HG03064 (cell line): ENCODE data around the gene ADAMTSL3.

Experiments used
- ATAC-seq: cut with Tn5 transposase; IDR thresholded peaks from one replicate; pipeline ENCODE4 v1.9.1; 2021; ENCODE audit warnings: low read depth; ENCODE audit not compliant: unreplicated experiment

Gene ADAMTSL3, protein sequence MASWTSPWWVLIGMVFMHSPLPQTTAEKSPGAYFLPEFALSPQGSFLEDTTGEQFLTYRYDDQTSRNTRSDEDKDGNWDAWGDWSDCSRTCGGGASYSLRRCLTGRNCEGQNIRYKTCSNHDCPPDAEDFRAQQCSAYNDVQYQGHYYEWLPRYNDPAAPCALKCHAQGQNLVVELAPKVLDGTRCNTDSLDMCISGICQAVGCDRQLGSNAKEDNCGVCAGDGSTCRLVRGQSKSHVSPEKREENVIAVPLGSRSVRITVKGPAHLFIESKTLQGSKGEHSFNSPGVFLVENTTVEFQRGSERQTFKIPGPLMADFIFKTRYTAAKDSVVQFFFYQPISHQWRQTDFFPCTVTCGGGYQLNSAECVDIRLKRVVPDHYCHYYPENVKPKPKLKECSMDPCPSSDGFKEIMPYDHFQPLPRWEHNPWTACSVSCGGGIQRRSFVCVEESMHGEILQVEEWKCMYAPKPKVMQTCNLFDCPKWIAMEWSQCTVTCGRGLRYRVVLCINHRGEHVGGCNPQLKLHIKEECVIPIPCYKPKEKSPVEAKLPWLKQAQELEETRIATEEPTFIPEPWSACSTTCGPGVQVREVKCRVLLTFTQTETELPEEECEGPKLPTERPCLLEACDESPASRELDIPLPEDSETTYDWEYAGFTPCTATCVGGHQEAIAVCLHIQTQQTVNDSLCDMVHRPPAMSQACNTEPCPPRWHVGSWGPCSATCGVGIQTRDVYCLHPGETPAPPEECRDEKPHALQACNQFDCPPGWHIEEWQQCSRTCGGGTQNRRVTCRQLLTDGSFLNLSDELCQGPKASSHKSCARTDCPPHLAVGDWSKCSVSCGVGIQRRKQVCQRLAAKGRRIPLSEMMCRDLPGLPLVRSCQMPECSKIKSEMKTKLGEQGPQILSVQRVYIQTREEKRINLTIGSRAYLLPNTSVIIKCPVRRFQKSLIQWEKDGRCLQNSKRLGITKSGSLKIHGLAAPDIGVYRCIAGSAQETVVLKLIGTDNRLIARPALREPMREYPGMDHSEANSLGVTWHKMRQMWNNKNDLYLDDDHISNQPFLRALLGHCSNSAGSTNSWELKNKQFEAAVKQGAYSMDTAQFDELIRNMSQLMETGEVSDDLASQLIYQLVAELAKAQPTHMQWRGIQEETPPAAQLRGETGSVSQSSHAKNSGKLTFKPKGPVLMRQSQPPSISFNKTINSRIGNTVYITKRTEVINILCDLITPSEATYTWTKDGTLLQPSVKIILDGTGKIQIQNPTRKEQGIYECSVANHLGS (N-terminal part only)

DNA sequence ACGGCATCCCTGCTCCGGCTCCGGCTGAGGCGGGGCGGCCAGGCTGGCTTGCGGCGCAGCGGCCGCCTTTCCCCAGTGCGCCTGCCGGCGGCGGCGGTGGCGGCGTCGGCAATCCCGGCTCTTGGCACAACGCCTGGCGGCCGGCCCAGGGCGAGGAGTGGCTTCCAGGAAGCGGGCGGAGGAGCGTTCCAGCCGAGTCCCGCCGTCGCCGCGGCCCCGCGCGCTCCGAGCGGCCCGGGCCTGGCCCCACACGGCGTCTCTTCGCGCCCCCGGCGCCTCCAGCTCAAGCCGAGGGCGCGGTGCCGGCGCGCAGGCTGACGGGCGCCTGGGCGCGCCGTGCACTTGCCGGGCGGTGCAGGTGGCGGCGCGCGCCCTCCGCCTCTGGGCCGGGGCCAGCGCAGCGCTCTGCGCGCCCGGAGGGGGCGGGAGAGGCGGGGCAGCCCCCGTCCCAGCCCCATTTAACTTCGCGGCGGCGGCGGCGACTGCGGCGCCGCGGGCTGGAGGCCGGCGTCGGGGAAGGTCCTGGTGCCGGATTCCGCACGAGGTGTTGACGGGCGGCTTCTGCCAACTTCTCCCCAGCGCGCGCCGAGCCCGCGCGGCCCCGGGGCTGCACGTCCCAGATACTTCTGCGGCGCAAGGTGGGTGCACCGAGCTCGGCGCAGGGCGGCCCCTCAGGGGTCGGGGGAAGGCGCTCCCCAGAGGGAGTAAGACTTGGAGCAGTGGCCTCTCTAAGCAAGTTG, at the start of gene ADAMTSL3:
ADAMTSL3 (plus strand) TSS at position 485 of the 740 bp plus-strand sequence. CDS start 1,639 bp downstream, outside the sequence.
- ATAC-seq, result no peak

DNA sequence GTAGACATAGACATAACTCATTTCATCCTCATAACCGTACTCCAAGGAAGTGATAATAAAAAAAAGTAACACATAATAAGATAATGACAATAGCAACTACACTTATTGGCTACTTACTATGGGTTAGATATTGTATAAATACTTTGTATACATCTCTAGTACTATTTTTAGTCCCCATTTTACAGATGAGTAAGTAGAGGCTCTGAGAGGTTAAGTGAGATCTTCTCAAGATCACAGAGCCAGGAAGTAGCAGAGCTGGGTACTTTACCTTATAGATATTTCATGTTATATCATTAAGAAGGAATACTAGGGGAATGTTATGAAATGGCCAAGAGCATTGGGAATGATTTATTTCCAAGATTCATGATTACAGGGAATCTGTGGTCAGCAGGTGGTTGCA, 49.4 kb upstream of the ADAMTSL3 start:
- no peak for ATAC-seq

DNA sequence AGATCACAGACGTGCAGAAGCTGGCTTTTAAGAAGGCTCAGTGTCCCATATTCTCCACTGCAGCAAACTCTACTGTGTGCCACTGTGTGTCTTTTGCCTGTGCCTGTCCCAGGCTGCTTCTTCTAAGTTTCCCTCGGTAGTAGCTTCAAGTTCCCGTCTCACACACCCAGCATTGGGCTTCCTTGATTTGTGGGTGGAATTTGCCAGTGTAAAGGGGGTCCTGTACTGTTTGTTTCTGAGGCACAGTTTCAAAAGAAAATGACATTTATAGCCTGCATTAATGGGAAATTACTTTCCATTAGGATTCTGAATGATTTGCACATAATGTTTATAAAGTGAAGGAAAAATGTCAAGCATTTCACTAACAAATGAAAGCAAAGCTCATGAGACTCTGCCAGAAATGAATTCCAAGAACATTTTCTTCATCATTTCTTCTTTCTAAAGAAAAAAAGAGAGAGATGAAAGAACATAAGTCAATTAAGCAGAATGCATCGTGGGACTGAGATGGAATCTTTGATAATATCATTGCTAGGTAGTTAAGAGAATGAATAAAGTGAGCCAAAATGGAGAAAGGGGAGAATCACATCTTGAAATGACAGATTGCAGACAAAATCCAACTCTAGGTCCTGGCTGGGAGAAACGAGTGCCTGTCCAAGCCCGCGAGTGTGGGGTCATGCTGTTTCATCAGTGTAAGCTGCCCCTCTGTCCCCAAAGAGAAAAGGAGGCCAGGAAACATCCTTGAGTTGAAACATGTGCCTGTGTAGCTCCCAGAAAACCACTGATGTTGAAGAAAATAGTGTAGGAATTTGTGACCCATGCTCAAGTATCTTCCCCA, 48.6 kb upstream of the ADAMTSL3 start:
- ATAC-seq, result no peak

DNA sequence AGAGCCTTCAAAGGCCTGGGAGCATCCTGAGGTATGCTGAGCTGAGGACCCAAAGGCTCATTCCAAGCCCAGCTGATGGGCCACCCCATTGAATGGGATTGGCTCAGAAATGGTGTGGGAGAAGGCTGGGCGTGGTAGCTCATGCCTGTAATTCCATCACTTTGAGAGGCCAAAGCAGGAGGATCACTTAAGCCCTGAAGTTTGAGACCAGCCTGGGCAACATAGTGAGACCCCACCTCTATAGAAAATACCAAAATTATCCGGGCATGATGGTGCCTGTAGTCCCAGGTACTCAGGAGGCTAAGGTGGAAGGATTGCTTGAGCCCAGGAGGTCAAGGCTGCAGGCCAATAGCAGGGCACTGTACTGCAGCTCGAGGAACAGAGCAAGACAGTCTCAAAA, 43.8 kb upstream of the ADAMTSL3 start:
- ATAC-seq, result no peak

DNA sequence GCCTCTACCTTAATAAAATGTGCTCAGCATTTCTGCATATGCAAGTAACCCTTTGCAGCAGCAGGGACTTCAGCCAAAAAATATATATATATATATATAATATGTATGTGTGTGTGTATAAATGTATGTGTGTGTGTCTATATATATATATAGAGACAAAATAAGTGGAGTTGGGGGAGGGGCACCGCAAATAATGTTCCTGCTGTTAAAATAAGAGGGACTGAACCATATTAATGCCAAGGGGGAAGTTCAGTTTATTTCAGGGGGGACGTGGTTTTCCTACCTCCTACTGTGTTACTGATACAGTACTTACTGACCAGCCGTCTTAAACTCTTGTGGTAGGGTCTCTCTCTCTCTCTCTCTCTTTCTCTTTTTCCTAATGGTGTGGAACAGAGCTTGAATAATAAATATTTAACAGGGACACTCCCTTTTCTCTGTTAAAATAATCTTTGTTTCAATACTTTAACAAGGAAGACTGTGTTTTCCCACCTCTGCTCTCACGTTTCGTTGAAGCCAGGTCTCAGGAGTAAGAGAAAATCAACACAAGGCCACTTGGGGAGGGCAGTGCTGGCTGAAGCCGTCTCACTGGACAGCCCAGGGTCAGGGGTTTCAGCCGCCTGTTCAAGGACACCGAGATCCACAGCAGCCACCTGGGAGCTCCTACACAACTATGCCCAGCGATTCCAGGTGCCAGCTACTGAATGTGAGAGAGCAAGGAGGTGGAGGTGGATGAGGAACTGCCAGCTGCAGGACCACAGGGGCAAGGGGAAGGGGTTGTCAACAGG, 42.8 kb upstream of the ADAMTSL3 start:
- ATAC-seq, result no peak

DNA sequence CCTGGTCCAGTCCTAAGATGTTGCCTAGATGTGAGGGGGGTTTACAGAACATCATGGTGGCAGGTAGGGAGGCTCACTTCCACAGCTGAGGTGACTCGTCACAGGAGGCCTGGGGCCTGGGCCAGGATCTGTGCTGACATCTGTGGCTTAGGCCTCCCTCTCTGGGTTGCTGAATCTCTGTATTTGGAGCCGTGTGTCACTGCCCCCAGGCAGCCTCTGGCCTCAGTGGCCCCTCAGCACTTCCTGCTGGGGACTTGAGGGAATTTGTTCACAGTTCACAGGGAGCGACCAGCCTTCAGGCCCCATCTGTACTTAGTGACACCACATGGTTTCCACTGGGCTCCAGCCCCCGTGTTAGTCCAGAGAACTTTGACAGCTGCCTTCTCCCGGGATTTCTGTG, 41.7 kb upstream of the ADAMTSL3 start:
- ATAC-seq, result no peak

DNA sequence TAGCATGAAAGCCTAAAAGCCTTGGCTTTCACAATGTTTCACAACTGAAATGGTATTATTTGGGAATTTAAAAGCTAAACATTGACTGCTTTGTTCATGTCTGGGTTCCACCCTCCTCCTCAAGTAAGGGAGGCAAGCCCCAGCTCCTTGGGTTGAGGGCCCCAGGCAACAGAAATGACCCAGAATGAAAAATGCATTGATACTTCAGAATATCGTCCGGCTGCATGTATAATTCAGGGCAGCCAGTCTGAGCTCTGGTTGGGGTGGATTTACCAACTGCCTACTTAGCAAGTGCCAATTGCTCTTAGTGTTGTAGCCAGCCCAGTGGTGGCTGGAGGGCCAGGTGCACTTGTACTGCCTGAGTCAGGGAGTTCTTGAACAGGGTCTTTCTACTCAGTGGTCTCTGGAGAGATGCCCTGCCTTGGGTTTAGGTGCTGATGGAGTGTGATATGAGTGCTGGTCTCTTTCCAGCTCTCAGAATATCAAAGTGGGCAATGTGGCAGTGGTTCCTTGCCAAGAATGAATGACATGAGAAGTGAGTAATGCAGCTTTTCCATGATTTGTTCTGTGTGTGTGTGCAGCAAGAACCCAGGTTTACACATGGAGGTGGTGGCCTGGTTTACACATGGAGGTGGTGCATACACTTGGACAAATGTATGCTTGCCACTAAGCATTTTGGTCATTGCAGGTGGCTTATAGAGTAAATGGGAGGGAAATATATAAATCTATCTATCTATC, 40.9 kb upstream of the ADAMTSL3 start:
- ATAC-seq, result no peak

DNA sequence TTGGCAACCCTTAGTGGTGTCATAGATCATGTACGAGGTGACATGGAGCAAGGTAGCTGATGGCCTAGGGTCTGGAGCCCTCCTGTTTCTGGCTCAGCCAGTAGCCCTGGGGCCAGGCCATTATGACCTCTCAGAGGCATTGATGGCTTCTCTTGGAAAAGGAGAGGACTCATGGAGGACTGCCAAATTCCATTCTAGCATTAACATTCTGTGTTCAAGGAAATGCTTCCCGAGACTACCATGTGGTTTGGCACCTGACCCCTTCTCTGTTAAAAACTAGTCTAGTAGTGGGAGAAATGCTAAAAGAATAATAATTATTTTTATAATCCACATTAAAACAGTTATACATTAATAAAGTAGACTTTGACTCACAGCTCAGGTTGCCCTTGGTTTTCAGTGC, 40.2 kb upstream of the ADAMTSL3 start:
- ATAC-seq, result no peak

DNA sequence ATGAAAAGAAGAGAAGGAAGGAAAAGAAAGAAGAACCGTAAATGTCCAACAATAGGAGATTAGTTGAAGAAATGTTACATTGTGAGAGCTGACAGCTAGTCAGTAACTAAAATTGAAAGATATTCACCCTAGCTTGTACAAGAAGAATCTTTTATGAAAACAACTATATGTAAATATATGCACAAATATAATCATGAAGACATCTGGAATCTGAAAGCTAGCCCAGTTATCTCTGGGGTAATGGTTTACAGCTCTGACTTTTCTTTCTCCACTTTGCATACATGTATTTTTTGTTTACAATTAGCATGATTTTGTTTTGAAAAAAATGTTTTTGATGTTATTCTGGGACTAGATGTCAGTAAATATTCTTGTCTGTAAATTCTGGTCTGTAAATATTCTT, 37.1 kb upstream of the ADAMTSL3 start:
- no peak for ATAC-seq

DNA sequence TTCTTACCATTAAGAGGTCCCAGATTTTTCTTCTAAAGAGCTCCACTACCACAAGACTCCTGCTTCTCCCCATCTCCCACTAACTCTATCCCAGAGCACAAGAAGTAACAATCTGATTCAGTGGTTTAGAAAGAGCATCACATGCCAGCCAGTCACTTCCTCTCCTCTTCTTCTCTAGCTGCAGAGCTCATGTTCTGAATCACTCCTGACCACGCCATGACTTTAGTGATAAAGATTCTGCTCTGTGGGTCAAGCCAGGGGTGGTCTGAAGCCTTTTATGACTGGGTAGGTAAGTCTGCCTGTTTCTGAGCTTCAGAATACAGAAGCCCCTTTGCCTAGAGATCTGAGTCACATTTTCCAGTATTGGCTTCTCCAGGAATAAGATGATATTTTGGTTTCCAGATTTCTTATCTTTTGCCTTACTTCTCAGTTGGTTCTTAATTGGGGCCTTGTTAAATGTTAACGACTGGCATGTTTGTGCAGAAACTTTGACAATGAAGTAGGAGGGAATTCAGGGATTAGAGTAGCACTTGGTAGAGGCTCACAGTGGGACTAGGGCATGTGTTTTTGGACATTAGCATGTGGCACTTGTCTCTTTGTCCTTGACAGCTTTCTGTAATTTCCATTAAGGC, 27.6 kb upstream of the ADAMTSL3 start:
- no peak for ATAC-seq

DNA sequence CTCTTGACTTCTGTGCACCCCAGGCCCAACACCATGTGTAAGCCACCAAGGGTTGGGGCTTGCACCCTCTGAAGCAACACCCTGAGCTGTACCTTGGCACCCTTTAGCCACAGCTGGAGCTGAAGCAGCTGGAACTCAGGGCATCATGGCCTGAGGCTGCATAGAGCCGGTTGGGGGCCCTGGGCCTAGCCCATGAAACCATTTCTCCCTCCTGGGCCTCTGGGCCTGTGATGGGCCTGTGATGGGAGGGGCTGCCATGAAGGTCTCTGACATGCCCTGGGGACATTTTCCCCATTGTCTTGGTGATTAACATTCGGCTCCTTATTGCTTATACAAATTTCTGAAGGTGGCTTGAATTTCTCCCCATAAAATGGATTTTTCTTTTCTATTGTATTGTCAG, 22.4 kb upstream of the ADAMTSL3 start:
- ATAC-seq, result no peak

DNA sequence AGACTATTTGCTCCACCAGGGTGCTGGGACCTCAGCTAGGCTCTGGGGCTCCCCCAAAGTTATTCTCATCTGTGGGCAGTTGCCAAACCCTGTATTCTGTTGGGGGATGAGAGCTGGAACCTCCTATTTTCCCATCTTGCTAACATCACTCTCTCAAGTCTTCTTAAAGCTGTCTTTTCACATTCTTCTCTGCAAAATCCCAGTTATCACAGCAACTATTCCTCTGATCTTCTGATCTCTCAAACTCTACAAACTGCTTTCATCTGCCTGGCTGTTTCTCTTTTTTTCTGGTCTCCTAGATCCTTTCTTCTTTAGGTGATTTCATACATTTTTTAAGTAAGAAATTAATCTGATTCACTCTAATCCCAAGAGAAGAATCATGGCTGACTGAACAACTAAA, 10.7 kb upstream of the ADAMTSL3 start:
- no peak for ATAC-seq

DNA sequence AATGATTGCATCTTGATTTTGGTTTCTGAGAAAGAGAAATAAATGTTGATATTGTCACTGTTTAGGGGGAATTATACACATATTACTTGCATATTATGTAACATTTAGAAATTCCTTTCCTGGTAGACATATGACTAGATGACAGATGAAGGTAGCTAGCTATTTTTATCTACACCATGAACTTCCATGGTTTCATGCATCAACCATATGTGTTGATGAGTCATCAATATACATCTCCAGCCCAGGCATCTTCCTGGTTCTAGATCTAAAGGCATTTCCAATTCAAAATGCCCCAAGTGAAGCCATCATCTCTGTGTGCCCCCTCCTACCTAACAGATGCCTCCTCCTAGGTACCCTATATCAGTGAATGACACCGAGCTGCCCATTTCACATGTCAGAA, 9.5 kb upstream of the ADAMTSL3 start:
- no peak for ATAC-seq

DNA sequence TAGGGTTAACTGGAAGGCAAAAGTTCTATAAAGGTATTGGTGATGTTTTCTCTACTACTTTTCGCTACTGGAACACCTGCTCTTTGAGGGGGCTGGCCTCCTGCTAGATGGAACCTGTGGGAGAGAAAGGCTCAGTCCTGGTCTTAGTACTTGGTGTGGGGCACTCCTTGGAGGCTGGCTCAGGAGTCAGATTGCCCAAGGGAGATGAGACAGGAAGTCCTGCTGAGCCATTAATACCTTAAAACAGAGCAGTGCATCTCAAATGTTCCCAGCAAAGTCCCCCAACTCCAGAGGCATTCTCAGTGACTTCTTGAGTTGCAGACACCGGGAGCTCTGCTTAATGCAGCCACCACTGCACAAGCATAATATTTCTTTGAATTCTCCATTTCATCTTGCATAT, 3.1 kb upstream of the ADAMTSL3 start:
- ATAC-seq, result no peak

DNA sequence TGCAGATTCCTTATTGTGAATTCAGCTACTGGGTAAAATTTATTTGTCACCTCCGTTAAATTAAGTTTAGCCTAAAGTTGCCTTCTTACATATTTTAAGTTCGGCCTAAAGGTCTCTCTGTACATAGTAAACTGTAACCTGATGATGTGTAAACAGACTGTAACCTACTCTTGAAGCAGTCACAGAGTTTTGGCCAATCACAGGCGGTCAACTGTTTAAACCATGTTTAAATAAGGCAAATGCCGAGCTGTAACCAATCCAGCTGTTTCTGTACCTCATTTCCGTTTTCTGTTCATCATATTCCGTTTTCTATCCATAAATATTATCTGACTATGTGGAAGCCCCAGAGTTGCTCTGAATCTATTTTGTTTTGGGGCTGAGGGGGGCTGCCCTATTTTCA, 2.4 kb upstream of the ADAMTSL3 start:
- no peak for ATAC-seq

DNA sequence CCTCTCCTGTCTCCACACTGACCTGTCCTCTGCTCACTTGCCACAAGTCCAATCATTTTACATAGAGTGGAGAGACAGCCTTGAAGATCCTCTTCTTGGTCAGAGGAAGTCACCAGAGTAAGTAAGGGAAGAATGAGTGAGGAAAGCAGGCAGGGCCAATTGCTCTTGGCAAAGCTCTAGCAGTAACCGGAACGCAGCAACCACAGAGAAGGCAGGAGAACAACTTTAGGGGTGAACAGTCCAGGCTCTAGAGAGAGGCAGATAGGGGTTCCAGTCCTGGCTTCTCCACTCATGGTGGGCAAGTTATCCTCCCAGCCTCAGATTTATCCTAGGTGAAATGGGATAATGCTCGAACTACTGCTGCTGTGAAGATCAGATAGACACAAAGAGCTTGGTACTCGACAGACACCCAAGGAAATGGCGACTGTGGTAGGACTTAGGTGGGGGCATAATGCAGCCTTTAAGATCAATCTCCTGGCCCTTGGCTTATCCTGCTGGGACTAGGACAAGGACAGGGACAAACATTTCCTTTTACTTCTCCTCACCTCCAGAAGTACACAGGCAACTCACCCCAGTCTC, 1.2 kb upstream of the ADAMTSL3 start:
- no peak for ATAC-seq

DNA sequence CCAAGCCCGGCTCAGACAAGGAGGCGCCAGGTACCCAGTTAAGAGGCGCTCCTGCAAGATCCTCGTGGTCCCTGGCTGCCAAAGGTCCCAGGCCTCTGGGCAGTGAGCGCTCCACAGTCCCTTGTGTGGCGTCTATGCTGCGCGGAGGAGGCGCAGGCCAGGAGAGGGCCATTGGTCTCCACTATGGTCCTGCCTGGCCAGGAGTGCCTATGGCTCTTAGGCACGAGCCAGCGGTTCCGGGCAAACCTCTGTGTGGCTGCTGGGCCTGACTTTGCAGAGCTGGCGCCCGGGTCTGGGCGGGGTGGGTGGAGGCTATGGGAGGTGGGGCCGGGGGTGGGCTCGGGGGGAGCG, 660 bp upstream of the ADAMTSL3 start:
- ATAC-seq, result no peak
